ENCODE results near the gene GNA12.

GRCh38 chr7:2760098-2760889, 83.8 kb downstream of the GNA12 start:
- TF ChIP-seq CTCF (IDR thresholded peaks at IDR 0.05; ENCODE audit: poor library complexity) (peak; percentile 35), EZH2 (IDR thresholded peaks at IDR 0.05; ENCODE audit: borderline replicate concordance) (no peak)

Measured in hepatocyte (in vitro differentiated cells).